T-helper 1 cell treated with Interleukin-12 subunit alpha and Interleukin-12 subunit beta and Interleukin-4 antibody, amounts not matched to agents 30 μg/mL and 1 μg/mL, for 36 hours (primary cell): Measurements from ENCODE around the gene IFI27L2.
A peak's percentile ranks its signal among the peaks of the same experiment; 100 is the strongest.

Experiments
- H3K27ac Mint-ChIP-seq: one replicate; pipeline ENCODE4 v1.8.0; 2021; ENCODE audit warnings: mild to moderate bottlenecking, mixed read lengths
- H3K27me3 Mint-ChIP-seq: one replicate; pipeline ENCODE4 v1.8.0; 2021; ENCODE audit warnings: low read depth, mixed read lengths
- H3K36me3 Mint-ChIP-seq: one replicate; pipeline ENCODE4 v1.8.0; 2021; ENCODE audit warnings: low read depth, mixed read lengths
- H3K4me1 Mint-ChIP-seq: one replicate; pipeline ENCODE4 v1.8.0; 2021; ENCODE audit warnings: low read depth, mixed read lengths
- H3K4me3 Mint-ChIP-seq: one replicate; pipeline ENCODE4 v1.8.0; 2021; ENCODE audit warnings: mild to moderate bottlenecking, moderate library complexity, mixed read lengths
- H3K9me3 Mint-ChIP-seq: one replicate; pipeline ENCODE4 v1.8.0; 2021; ENCODE audit warnings: mixed read lengths

The IFI27L2 gene

DNA sequence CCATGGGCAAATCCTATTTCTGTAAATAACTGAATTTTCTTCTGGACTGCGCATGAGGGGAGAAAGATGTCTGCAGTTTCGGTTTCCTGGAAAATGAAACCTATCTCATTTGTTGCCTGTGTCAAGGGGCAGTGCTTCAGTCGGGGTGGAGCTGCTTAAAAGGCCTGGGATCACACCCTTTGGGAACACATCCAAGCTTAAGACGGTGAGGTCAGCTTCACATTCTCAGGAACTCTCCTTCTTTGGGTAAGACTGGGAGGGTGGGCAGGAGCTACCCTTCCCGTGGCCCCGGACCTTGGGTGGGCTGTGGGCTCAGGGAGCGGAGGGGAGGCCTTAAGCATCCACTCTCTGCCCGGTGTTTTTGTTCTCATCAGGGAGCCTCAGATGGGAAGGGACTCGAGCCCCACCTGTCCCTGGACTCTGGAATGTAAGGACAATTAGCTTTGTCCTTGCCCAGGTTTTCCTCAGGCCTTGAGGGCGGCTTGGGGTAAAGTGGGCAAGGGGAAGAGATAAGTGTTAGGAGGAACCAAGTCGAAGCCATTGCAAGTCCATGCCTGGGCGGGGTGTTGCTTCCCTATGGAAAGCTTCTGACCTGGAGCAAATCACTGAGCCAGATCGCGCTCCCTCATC lies 18.7 kb downstream of the IFI27L2 start, which contains the start of gene IFI27:
Gene IFI27, plus strand, starts transcription at position 185 of the 630 bp plus-strand sequence.
- Mint-ChIP-seq H3K4me1 (peaks cover 16% of the 10 kb centered on the region), H3K27me3 (peaks cover 6% of the 10 kb centered on the region), H3K36me3 (no peaks in the 10 kb centered on the region), H3K9me3 (no peaks in the 10 kb centered on the region), H3K4me3 (peak within 1 kb of the TSS; percentile 72), H3K27ac (peak within 1 kb of the TSS; percentile 77)

- H3K36me3 Mint-ChIP-seq: no peaks in the 10 kb centered on the region
- H3K4me3 Mint-ChIP-seq: no peak overlapping the region
- H3K27ac Mint-ChIP-seq: no peak overlapping the region
- peaks cover 12% of the 10 kb centered on the region for H3K4me1 Mint-ChIP-seq
- peaks cover 6% of the 10 kb centered on the region for H3K27me3 Mint-ChIP-seq
- no peaks in the 10 kb centered on the region for H3K9me3 Mint-ChIP-seq
Observed at GRCh38 chr14:94109915-94110250, 19.5 kb downstream of the IFI27L2 start.

DNA sequence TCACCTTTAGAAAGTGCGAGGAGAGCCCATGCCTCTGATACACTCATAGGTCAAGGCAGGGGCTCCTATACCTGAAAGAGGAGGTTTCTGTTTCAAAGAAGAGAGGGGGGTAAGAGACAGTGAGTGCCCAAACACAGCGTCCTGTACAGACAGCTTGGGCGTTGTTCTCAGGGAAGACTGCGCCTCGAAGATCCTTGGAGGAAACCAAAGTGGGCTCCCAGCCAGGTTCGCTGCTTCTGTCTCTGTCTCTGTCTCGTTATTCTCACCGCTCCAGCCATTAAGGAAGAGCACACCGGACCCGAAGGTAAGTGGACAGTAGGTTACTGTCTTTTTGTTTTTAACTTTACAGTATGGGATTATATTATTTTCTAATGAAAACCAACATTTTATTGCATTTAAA lies 24.7 kb downstream of the IFI27L2 start:
- H3K9me3 Mint-ChIP-seq: no peaks in the 10 kb centered on the region
- H3K4me1 Mint-ChIP-seq: peaks cover 2% of the 10 kb centered on the region
- H3K4me3 Mint-ChIP-seq: no peak overlapping the region
- H3K27me3 Mint-ChIP-seq: no peaks in the 10 kb centered on the region
- H3K36me3 Mint-ChIP-seq: no peaks in the 10 kb centered on the region
- H3K27ac Mint-ChIP-seq: no peak overlapping the region

- Mint-ChIP-seq H3K36me3 (no peaks in the 10 kb centered on the region), H3K4me1 (peaks cover 2% of the 10 kb centered on the region), H3K9me3 (no peaks in the 10 kb centered on the region), H3K27ac (no peak overlapping the region), H3K4me3 (no peak overlapping the region), H3K27me3 (no peaks in the 10 kb centered on the region)
Observed at GRCh38 chr14:94103554-94104150, 25.8 kb downstream of the IFI27L2 start.

DNA sequence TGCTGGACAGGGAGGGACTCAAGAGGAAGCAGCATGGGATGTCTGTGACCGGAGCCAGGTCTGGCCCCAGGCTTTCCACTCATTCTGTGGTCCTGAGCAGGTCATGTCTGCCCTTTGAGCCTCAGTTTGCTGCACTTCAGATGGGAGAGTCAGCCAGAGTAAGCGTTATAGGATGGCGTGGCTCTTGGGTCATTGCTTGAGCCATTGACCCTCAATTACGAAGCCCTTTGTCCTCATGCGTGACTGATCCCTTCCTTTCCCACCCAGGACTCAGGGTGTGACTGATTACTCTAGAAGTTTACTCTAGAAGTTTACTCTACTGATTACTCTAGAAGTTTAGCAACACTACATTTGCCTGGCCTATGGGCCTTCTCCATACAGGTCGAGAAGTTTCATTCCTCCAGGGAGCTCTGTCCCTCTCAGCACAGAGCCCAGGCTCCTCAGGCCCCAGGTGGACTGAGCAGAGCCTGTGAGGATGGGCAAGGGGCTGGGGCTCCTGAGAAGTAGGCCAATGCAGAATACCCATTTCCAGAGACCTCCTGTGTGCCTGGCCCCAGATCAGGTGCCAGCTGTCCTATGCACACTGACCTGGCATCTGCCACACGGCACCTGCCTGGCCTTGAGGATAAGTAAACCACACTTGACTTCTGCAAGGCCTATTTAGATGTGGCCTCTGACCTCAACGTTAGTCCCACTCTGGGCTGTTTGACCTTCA lies 26.5 kb downstream of the IFI27L2 start:
- no peaks in the 10 kb centered on the region for H3K9me3 Mint-ChIP-seq
- H3K4me1 Mint-ChIP-seq: peaks cover 2% of the 10 kb centered on the region
- no peaks in the 10 kb centered on the region for H3K27me3 Mint-ChIP-seq

DNA sequence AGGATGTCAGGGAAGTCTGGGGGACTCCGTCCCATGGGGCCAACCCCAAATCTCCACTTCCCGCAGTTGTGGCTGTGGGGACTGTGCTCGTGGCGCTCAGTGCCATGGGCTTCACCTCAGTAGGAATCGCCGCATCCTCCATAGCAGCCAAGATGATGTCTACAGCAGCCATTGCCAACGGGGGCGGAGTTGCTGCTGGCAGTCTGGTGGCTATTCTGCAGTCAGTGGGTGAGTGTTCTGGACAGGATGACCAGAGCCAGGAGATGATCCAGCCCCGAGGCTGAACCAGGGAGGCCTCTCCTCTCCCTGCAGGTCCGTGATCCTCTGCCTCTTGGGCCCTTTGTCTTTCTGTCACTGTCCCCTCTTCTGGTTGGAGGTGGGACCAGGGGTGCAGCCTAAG lies 27.7 kb downstream of the IFI27L2 start:
- H3K9me3 Mint-ChIP-seq: no peaks in the 10 kb centered on the region
- H3K36me3 Mint-ChIP-seq: peaks cover 5% of the 10 kb centered on the region
- no peaks in the 10 kb centered on the region for H3K27me3 Mint-ChIP-seq
- H3K4me3 Mint-ChIP-seq: no peak overlapping the region
- H3K27ac Mint-ChIP-seq: no peak overlapping the region
- peaks cover 2% of the 10 kb centered on the region for H3K4me1 Mint-ChIP-seq

More for the DNA sequence above, 26.5 kb downstream of the IFI27L2 start:
- peaks cover under 1% of the 10 kb centered on the region for H3K36me3 Mint-ChIP-seq
- no peak overlapping the region for H3K27ac Mint-ChIP-seq
- H3K4me3 Mint-ChIP-seq: no peak overlapping the region

- no peaks in the 10 kb centered on the region for H3K9me3 Mint-ChIP-seq
- peaks cover 5% of the 10 kb centered on the region for H3K36me3 Mint-ChIP-seq
- H3K27me3 Mint-ChIP-seq: no peaks in the 10 kb centered on the region
- H3K27ac Mint-ChIP-seq: no peak overlapping the region
- H3K4me3 Mint-ChIP-seq: no peak overlapping the region
- H3K4me1 Mint-ChIP-seq: peaks cover 2% of the 10 kb centered on the region
Observed at GRCh38 chr14:94100847-94101246, 28.6 kb downstream of the IFI27L2 start.

DNA sequence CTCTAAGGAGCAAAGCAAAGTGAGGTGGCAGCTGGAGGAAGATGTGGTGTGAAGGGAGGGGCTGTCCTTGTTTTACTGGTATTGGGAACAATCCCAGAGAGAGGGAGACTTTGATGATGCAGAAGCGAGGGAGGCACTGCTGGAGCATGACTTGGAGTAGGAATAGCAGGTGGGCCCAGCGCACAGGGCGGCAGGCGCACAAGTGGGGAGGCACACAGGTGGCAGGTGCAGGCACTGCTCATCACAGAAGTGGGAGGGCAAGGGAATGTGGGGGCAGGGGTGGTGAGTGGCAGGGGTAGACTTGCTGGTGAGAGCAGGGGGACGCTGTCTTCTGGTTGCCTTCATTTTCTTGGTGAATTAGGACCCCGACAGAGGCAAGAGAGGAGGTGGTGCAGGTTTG lies 30.4 kb downstream of the IFI27L2 start:
- H3K27ac Mint-ChIP-seq: no peak overlapping the region
- no peaks in the 10 kb centered on the region for H3K27me3 Mint-ChIP-seq
- no peak overlapping the region for H3K4me3 Mint-ChIP-seq
- H3K4me1 Mint-ChIP-seq: peaks cover 2% of the 10 kb centered on the region
- no peaks in the 10 kb centered on the region for H3K9me3 Mint-ChIP-seq
- peaks cover 5% of the 10 kb centered on the region for H3K36me3 Mint-ChIP-seq

- Mint-ChIP-seq H3K4me1 (peaks cover 2% of the 10 kb centered on the region), H3K9me3 (no peaks in the 10 kb centered on the region), H3K27me3 (no peaks in the 10 kb centered on the region), H3K36me3 (peaks cover 5% of the 10 kb centered on the region), H3K4me3 (no peak overlapping the region), H3K27ac (no peak overlapping the region)
Observed at GRCh38 chr14:94098326-94098992, 30.9 kb downstream of the IFI27L2 start.

DNA sequence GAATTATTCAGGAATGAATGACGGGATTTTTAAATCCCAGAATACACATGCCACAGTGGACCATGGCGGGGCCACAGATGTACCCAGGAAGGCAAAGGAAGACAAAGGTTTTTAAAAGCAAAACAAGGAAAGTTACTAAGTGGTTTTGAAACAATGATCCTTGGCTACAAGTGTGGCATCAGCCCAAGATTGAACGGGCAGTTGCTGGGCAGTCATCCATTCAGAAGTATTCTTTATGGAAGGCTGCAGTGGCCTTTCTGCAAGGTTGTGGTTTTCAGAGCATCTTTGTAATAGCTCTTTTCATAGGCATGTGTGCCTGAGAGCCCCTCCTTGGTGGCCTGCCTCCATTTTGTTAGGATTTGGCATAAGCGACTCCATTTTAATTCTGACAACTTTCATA lies 32.3 kb downstream of the IFI27L2 start:
- H3K27ac Mint-ChIP-seq: no peak overlapping the region
- H3K27me3 Mint-ChIP-seq: no peaks in the 10 kb centered on the region
- peaks cover 2% of the 10 kb centered on the region for H3K4me1 Mint-ChIP-seq
- H3K36me3 Mint-ChIP-seq: peaks cover 5% of the 10 kb centered on the region
- H3K9me3 Mint-ChIP-seq: no peaks in the 10 kb centered on the region
- no peak overlapping the region for H3K4me3 Mint-ChIP-seq

GRCh38 chr14:94093418-94093817 lies 36.0 kb downstream of the IFI27L2 start:
- Mint-ChIP-seq H3K36me3 (peaks cover 5% of the 10 kb centered on the region), H3K9me3 (no peaks in the 10 kb centered on the region), H3K4me1 (no peaks in the 10 kb centered on the region), H3K27ac (no peak overlapping the region), H3K27me3 (no peaks in the 10 kb centered on the region), H3K4me3 (no peak overlapping the region)

GRCh38 chr14:94089479-94089878 lies 39.9 kb downstream of the IFI27L2 start:
- no peaks in the 10 kb centered on the region for H3K4me1 Mint-ChIP-seq
- no peaks in the 10 kb centered on the region for H3K9me3 Mint-ChIP-seq

DNA sequence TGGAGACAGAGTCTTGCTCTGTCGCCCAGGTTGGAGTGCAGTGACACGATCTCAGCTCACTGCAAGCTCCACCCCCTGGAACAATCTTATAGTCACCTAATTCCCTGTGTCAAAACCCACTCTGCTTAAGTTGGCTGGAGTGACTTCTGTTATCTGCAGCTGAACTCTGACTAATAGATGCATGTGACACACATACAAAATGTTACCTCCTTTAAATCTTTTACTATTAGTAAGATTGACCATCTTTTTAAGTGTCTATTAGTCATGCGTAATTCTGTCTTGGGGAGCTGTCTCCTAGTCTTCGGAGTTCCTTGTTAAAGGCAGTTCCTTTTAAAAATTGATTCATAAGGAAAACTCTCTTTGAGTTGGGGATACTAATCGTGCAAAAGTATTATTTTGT lies 40.9 kb downstream of the IFI27L2 start:
- Mint-ChIP-seq H3K9me3 (no peaks in the 10 kb centered on the region), H3K4me1 (no peaks in the 10 kb centered on the region), H3K36me3 (peaks cover 7% of the 10 kb centered on the region), H3K4me3 (no peak overlapping the region), H3K27ac (no peak overlapping the region), H3K27me3 (no peaks in the 10 kb centered on the region)

More at GRCh38 chr14:94089479-94089878, 39.9 kb downstream of the IFI27L2 start:
- Mint-ChIP-seq H3K27ac (no peak overlapping the region), H3K27me3 (no peaks in the 10 kb centered on the region), H3K4me3 (no peak overlapping the region), H3K36me3 (peaks cover 5% of the 10 kb centered on the region)

DNA sequence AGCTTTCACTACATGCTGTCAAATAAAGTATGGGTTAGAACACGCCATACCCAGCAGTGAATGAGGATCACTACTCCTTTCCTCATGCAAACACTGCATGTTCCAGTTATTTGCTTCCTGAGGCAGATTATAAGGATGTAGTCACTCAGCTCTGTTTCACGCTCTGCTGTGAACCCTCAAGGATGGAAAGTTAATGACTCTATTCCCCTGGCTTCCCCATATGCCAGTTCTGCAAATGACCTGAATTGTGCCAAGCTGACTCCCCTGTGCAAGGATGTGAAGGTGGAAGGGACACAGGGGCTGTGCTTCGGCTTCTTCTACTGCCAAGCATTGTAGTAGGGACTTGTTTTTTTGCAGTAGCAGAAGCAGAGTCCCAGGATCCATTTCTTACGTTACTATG lies 41.5 kb downstream of the IFI27L2 start:
- H3K27me3 Mint-ChIP-seq: no peaks in the 10 kb centered on the region
- H3K9me3 Mint-ChIP-seq: no peaks in the 10 kb centered on the region
- H3K36me3 Mint-ChIP-seq: peaks cover 9% of the 10 kb centered on the region
- no peak overlapping the region for H3K4me3 Mint-ChIP-seq
- H3K4me1 Mint-ChIP-seq: peaks cover 4% of the 10 kb centered on the region
- H3K27ac Mint-ChIP-seq: no peak overlapping the region
